Upper lobe of left lung (tissue), 4 donors: ENCODE data around the gene TRIM44.

Experiments used
- POLR2A ChIP-seq, 4 donors: fragments of 450-650 bp; IDR thresholded peaks; one replicate each; pipeline ENCODE4 v1.5.1; 2016 to 2017; ENCODE audit warnings: antibody characterized with exemption in 4 of 4, mild to moderate bottlenecking in 2 of 4
- TF ChIP-seq, protein P1 (sequence below), 6 experiments: fragments of 450-650 bp in 4 of 6; fragments of 200-600 bp in 2 of 6; sonication (generic) in 2 of 6; IDR thresholded peaks; one replicate each; pipeline ENCODE4 v1.5.1; 2016 to 2019; ENCODE audit warnings: antibody characterized with exemption in 6 of 6

DNA sequence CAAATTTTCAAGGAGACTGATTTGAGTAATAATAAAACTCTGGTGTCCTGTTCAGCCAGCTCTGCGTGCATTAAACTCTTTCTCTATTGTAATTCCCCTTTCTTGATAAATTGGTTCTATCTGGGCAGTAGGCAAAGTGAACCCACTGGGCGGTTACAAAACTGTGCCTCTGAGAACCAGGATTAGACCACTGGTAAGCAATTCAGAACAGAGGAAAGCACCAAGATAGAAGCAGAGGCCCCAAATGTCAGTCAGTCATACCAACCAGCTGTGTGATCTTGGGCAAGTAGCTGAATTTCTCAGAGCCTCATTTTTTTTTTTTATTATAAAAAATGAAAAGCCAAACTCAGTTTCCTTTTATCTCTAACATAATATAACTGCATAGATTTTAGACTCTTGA, 54.9 kb downstream of the TRIM44 start:
- TF ChIP-seq, protein P1, sequence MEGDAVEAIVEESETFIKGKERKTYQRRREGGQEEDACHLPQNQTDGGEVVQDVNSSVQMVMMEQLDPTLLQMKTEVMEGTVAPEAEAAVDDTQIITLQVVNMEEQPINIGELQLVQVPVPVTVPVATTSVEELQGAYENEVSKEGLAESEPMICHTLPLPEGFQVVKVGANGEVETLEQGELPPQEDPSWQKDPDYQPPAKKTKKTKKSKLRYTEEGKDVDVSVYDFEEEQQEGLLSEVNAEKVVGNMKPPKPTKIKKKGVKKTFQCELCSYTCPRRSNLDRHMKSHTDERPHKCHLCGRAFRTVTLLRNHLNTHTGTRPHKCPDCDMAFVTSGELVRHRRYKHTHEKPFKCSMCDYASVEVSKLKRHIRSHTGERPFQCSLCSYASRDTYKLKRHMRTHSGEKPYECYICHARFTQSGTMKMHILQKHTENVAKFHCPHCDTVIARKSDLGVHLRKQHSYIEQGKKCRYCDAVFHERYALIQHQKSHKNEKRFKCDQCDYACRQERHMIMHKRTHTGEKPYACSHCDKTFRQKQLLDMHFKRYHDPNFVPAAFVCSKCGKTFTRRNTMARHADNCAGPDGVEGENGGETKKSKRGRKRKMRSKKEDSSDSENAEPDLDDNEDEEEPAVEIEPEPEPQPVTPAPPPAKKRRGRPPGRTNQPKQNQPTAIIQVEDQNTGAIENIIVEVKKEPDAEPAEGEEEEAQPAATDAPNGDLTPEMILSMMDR (IDR thresholded peaks at IDR 0.05) = no peak
- no peak for TF ChIP-seq POLR2A (IDR thresholded peaks at IDR 0.05)
